ENCODE results near the gene LPP. TPM values are rescaled to one million over a fixed set of nuclear protein-coding genes. Genes with fewer than 3 reads are reported as not detected.

LPP gene
- total RNA-seq, 1 experiment from 2014 or later = 120 TPM

- H3K9me3 Mint-ChIP-seq (ENCODE audit: unreplicated experiment) = peaks cover 13% of the 10 kb centered on the region
Measured at GRCh38 chr3:188506446-188506845, 352.5 kb downstream of the LPP start.

GRCh38 chr3:188507244-188507720, 353.3 kb downstream of the LPP start:
- intact Hi-C loops (cut with micrococcal nuclease; ENCODE audit: unreplicated experiment) = no loop called here
- Histone ChIP-seq H3K27me3 (replicated peaks; ENCODE audit: control insufficient read depth, insufficient read depth, low read length) (no peaks in the 10 kb centered on the region), H3K4me1 (no peaks in the 10 kb centered on the region), H3K36me3 (ENCODE audit: control insufficient read depth, insufficient read depth, low read length) (no peaks in the 10 kb centered on the region), H3K9me3 (peaks cover 2% of the 10 kb centered on the region), H3K4me3 (ENCODE audit: low read depth, low read length) (no peak overlapping the region)
- CTCF ChIA-PET = no interaction called here
- H3K4me3 Mint-ChIP-seq (ENCODE audit: unreplicated experiment) = no peak overlapping the region
- POLR2A ChIA-PET = no interaction called here
- H3K27me3 Mint-ChIP-seq (ENCODE audit: insufficient read depth, unreplicated experiment) = no peaks in the 10 kb centered on the region
- H3K9me3 Mint-ChIP-seq (ENCODE audit: unreplicated experiment) = peaks cover 12% of the 10 kb centered on the region
- H3K4me1 Mint-ChIP-seq (ENCODE audit: low read depth, unreplicated experiment) = peaks cover 13% of the 10 kb centered on the region
- no peak overlapping the region for H3K27ac Mint-ChIP-seq (ENCODE audit: unreplicated experiment)
- no peak for TF ChIP-seq CTCF (IDR thresholded peaks at IDR 0.05; ENCODE audit: insufficient read depth in 1 of 2, low read depth in 1 of 2, low read length in 1 of 2, severe bottlenecking in 1 of 2, unreplicated experiment in 1 of 2)
- no peak for DNase-seq
- peaks cover 10% of the 10 kb centered on the region for H3K36me3 Mint-ChIP-seq (ENCODE audit: insufficient read depth, unreplicated experiment)
- no TSS peak for BruUV-seq (replicated peaks)

More at GRCh38 chr3:188506446-188506845, 352.5 kb downstream of the LPP start:
- Mint-ChIP-seq H3K4me1 (ENCODE audit: low read depth, unreplicated experiment) (peaks cover 13% of the 10 kb centered on the region), H3K27ac (ENCODE audit: unreplicated experiment) (no peak overlapping the region), H3K4me3 (ENCODE audit: unreplicated experiment) (no peak overlapping the region), H3K36me3 (ENCODE audit: insufficient read depth, unreplicated experiment) (peaks cover 10% of the 10 kb centered on the region), H3K27me3 (ENCODE audit: insufficient read depth, unreplicated experiment) (no peaks in the 10 kb centered on the region)
- CTCF ChIA-PET = no interaction called here
- Histone ChIP-seq H3K27me3 (replicated peaks; ENCODE audit: control insufficient read depth, insufficient read depth, low read length) (no peaks in the 10 kb centered on the region), H3K4me3 (ENCODE audit: low read depth, low read length) (no peak overlapping the region), H3K36me3 (ENCODE audit: control insufficient read depth, insufficient read depth, low read length) (no peaks in the 10 kb centered on the region), H3K4me1 (no peaks in the 10 kb centered on the region), H3K9me3 (peaks cover 6% of the 10 kb centered on the region)
- DNase-seq = no peak
- BruUV-seq (replicated peaks) = no TSS peak
- intact Hi-C loops (cut with micrococcal nuclease; ENCODE audit: unreplicated experiment) = no loop called here
- TF ChIP-seq CTCF (IDR thresholded peaks at IDR 0.05; ENCODE audit: insufficient read depth in 1 of 2, low read depth in 1 of 2, low read length in 1 of 2, severe bottlenecking in 1 of 2, unreplicated experiment in 1 of 2) = no peak
- POLR2A ChIA-PET = no interaction called here

GRCh38 chr3:188508454-188508853, 354.5 kb downstream of the LPP start:
- H3K36me3 ChIP-seq (ENCODE audit: control insufficient read depth, insufficient read depth, low read length) = no peaks in the 10 kb centered on the region
- peaks cover 10% of the 10 kb centered on the region for H3K9me3 Mint-ChIP-seq (ENCODE audit: unreplicated experiment)
- BruUV-seq (replicated peaks) = no TSS peak
- intact Hi-C loops (cut with micrococcal nuclease; ENCODE audit: unreplicated experiment) = no loop called here
- no peaks in the 10 kb centered on the region for H3K27me3 Mint-ChIP-seq (ENCODE audit: insufficient read depth, unreplicated experiment)
- H3K4me1 Mint-ChIP-seq (ENCODE audit: low read depth, unreplicated experiment) = peaks cover 13% of the 10 kb centered on the region
- no peaks in the 10 kb centered on the region; the same call in 1 of the 2 replicates for H3K9me3 ChIP-seq
- H3K4me3 ChIP-seq (ENCODE audit: low read depth, low read length) = no peak overlapping the region
- DNase-seq = no peak
- H3K4me3 Mint-ChIP-seq (ENCODE audit: unreplicated experiment) = no peak overlapping the region
- H3K27me3 ChIP-seq (replicated peaks; ENCODE audit: control insufficient read depth, insufficient read depth, low read length) = no peaks in the 10 kb centered on the region
- no peaks in the 10 kb centered on the region for H3K4me1 ChIP-seq
- no peak for TF ChIP-seq CTCF (IDR thresholded peaks at IDR 0.05; ENCODE audit: insufficient read depth in 1 of 2, low read depth in 1 of 2, low read length in 1 of 2, severe bottlenecking in 1 of 2, unreplicated experiment in 1 of 2)
- POLR2A ChIA-PET = no interaction called here
- H3K27ac Mint-ChIP-seq (ENCODE audit: unreplicated experiment) = no peak overlapping the region
- CTCF ChIA-PET = no interaction called here
- peaks cover 10% of the 10 kb centered on the region for H3K36me3 Mint-ChIP-seq (ENCODE audit: insufficient read depth, unreplicated experiment)

Data from Caco-2 (cell line).